Testis (tissue), 3 donors: ENCODE measurements around the gene CDYL. TPM values are rescaled to one million over a fixed set of nuclear protein-coding genes. Genes with fewer than 3 reads are reported as not detected.

Source experiments
- DNase-seq: peaks from one replicate; pipeline ENCODE4 v3.0.0-alpha.2; 2019
- H3K27ac ChIP-seq, 2 donors: fragments of 200-600 bp; sonication (generic); one replicate each; pipeline ENCODE4 v1.5.1; 2019
- H3K27me3 ChIP-seq: fragments of 200-600 bp; sonication (generic); one replicate; pipeline ENCODE4 v1.5.1; 2019
- H3K36me3 ChIP-seq: fragments of 200-600 bp; sonication (generic); one replicate; pipeline ENCODE4 v1.5.1; 2017; ENCODE audit warnings: low read depth; ENCODE audit errors: missing control alignments
- H3K4me1 ChIP-seq: fragments of 200-600 bp; sonication (generic); one replicate; pipeline ENCODE4 v1.5.1; 2019
- H3K4me3 ChIP-seq, 2 donors: fragments of 200-600 bp; sonication (generic); one replicate each; pipeline ENCODE4 v1.5.1; 2017 to 2019
- H3K9me3 ChIP-seq: fragments of 200-600 bp; sonication (generic); one replicate; pipeline ENCODE4 v1.5.1; 2017
- CTCF ChIP-seq, 3 experiments: fragments of 450-650 bp in 2 of 3; fragments of 200-600 bp in 1 of 3; sonication (generic) in 1 of 3; IDR thresholded peaks; one replicate each; pipeline ENCODE4 v1.5.1; 2016 to 2019; ENCODE audit warnings: antibody characterized with exemption in 3 of 3, mild to moderate bottlenecking in 2 of 3, moderate library complexity in 1 of 3
- POLR2A ChIP-seq: fragments of 450-650 bp; IDR thresholded peaks from one replicate; pipeline ENCODE4 v1.6.1; 2017; ENCODE audit warnings: antibody characterized with exemption, mild to moderate bottlenecking, moderate library complexity
- WGBS, 2 donors: methylation state at CpG; one replicate each; pipeline ENCODE4 v1.1.5; 2018; 5-methylcytosine and 5-hydroxymethylcytosine counted together
- intact Hi-C: fragments of 100-400 bp; cut with DNase I; formaldehyde crosslinking; loops from one replicate; pipeline ENCODE4 v1.15.1; 2023; ENCODE audit warnings: low total_unique reads
- polyA plus RNA-seq: library from polyadenylated mRNA; stranded (reverse); fragments of 350-450 nt; fragmentation: Illumina TruSeq; extraction: RNeasy Lipid Tissue Mini Kit (QIAGEN cat#74804); gene quantifications from one replicate; pipeline ENCODE4 v1.2.3, GENCODE V29; 2014; ENCODE audit warnings: low read depth, low replicate concordance; ENCODE audit not compliant: insufficient read depth
- total RNA-seq, 2 donors: library from RNA; depleted of rRNA; stranded (reverse); fragments of >200 nt; gene quantifications; one replicate each; pipeline ENCODE4 v1.2.3, GENCODE V29; 2016

The CDYL gene
- total and polyA plus RNA-seq, 3 donors from 2014 or later, result 26.8 to 72.8 (median 46.3) TPM

GRCh38 chr6:4815584-4815983 is 39.4 kb downstream of the CDYL start:
- H3K27ac ChIP-seq, result no peak overlapping the region
- H3K4me3 ChIP-seq, result no peak overlapping the region
- H3K9me3 ChIP-seq, result no peaks in the 10 kb centered on the region
- intact Hi-C loops, result no loop called here
- DNase-seq, result no peak
- WGBS, 2 donors, result 95 to 96% methylated on average over 2 of the region's 2 CpGs
- H3K4me1 ChIP-seq, result no peaks in the 10 kb centered on the region
- no peaks in the 10 kb centered on the region for H3K36me3 ChIP-seq
- no peaks in the 10 kb centered on the region for H3K27me3 ChIP-seq
- TF ChIP-seq POLR2A (no peak), CTCF (IDR thresholded peaks at IDR 0.05) (no peak)

- TF ChIP-seq POLR2A (no peak), CTCF (IDR thresholded peaks at IDR 0.05) (no peak)
- no peak for DNase-seq
- no peaks in the 10 kb centered on the region for H3K9me3 ChIP-seq
- H3K27ac ChIP-seq, result no peak overlapping the region
- H3K4me3 ChIP-seq, result no peak overlapping the region
- no peaks in the 10 kb centered on the region for H3K4me1 ChIP-seq
- intact Hi-C loops, result no loop called here
- no peaks in the 10 kb centered on the region for H3K27me3 ChIP-seq
- no peaks in the 10 kb centered on the region for H3K36me3 ChIP-seq
- WGBS, 2 donors, result 93 to 100% methylated on average over 2 of the region's 2 CpGs
Measured at GRCh38 chr6:4816904-4817303, 40.7 kb downstream of the CDYL start.

- H3K9me3 ChIP-seq, result no peaks in the 10 kb centered on the region
- H3K4me3 ChIP-seq, result no peak overlapping the region
- no peak overlapping the region for H3K27ac ChIP-seq
- TF ChIP-seq POLR2A (no peak), CTCF (IDR thresholded peaks at IDR 0.05) (no peak)
- intact Hi-C loops, result no loop called here
- H3K4me1 ChIP-seq, result no peaks in the 10 kb centered on the region
- no peak for DNase-seq
- no peaks in the 10 kb centered on the region for H3K36me3 ChIP-seq
- no peaks in the 10 kb centered on the region for H3K27me3 ChIP-seq
- 82 to 83% methylated on average over 4 of the region's 4 CpGs for WGBS, 2 donors
Measured at GRCh38 chr6:4817551-4817950, 41.3 kb downstream of the CDYL start.

- Histone ChIP-seq H3K4me1 (no peaks in the 10 kb centered on the region), H3K27ac (no peak overlapping the region), H3K4me3 (no peak overlapping the region), H3K9me3 (no peaks in the 10 kb centered on the region), H3K27me3 (no peaks in the 10 kb centered on the region), H3K36me3 (no peaks in the 10 kb centered on the region)
- no peak for DNase-seq
- 92 to 97% methylated on average over 4 of the region's 4 CpGs for WGBS, 2 donors
- no peak for TF ChIP-seq POLR2A
- TF ChIP-seq CTCF (IDR thresholded peaks at IDR 0.05), result no peak
- intact Hi-C loops, result no loop called here
Measured at GRCh38 chr6:4818272-4818938, 42.2 kb downstream of the CDYL start.

GRCh38 chr6:4819706-4820283 is 43.6 kb downstream of the CDYL start:
- TF ChIP-seq POLR2A (no peak), CTCF (IDR thresholded peaks at IDR 0.05) (no peak)
- intact Hi-C loops, result no loop called here
- Histone ChIP-seq H3K27ac (no peak overlapping the region), H3K4me3 (no peak overlapping the region), H3K4me1 (no peaks in the 10 kb centered on the region), H3K36me3 (no peaks in the 10 kb centered on the region), H3K27me3 (no peaks in the 10 kb centered on the region), H3K9me3 (no peaks in the 10 kb centered on the region)
- DNase-seq, result no peak
- 60 to 75% methylated on average over 1 of the region's 1 CpG for WGBS, 2 donors
